ENCODE measurements around the gene WASF3.

DNA sequence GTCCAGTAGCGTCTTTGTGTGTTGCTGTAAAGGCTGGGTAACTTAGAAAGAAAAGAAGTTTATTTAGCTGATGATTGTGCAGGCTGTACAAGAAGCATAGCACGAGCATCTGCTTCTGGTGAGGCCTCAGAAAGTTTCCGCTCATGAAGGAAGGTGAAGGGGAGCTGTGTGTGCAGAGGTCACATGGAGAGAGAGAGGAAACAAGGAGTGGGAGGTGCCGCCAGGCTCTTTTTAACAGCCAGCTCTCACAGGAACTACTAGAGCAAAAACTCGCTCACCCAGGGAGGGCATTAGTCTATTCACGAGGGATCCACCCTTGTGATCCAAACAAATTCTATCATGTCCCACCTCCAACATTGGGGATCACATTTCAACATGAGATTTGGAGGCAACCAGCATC is 103.3 kb downstream of the WASF3 start:
- TF ChIP-seq, protein P1, sequence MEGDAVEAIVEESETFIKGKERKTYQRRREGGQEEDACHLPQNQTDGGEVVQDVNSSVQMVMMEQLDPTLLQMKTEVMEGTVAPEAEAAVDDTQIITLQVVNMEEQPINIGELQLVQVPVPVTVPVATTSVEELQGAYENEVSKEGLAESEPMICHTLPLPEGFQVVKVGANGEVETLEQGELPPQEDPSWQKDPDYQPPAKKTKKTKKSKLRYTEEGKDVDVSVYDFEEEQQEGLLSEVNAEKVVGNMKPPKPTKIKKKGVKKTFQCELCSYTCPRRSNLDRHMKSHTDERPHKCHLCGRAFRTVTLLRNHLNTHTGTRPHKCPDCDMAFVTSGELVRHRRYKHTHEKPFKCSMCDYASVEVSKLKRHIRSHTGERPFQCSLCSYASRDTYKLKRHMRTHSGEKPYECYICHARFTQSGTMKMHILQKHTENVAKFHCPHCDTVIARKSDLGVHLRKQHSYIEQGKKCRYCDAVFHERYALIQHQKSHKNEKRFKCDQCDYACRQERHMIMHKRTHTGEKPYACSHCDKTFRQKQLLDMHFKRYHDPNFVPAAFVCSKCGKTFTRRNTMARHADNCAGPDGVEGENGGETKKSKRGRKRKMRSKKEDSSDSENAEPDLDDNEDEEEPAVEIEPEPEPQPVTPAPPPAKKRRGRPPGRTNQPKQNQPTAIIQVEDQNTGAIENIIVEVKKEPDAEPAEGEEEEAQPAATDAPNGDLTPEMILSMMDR (IDR thresholded peaks at IDR 0.05), result no peak
- no peak for TF ChIP-seq POLR2A (IDR thresholded peaks at IDR 0.05)
